WERI-Rb-1 (cell line): ENCODE measurements around the gene BHMT2.

Experiments
- DNase-seq: peaks from one replicate; pipeline ENCODE4 v3.0.0-alpha.2; 2020
- H3K27ac ChIP-seq: fragments of 250-450 bp; sonication (Bioruptor Pico); 2 replicates; pipeline ENCODE4 v1.5.1; 2020; ENCODE audit warnings: mild to moderate bottlenecking, moderate library complexity
- H3K27me3 ChIP-seq: fragments of 250-450 bp; sonication (Bioruptor Pico); 2 replicates; pipeline ENCODE4 v1.5.1; 2021; ENCODE audit warnings: mild to moderate bottlenecking, low read depth, moderate library complexity; ENCODE audit not compliant: insufficient read depth, severe bottlenecking
- H3K36me3 ChIP-seq: fragments of 250-450 bp; sonication (Bioruptor Pico); 2 replicates; pipeline ENCODE4 v1.5.1; 2020; ENCODE audit warnings: mild to moderate bottlenecking, moderate library complexity
- H3K4me3 ChIP-seq: 2 replicates; pipeline ENCODE4 v1.5.1; 2011; ENCODE audit warnings: low read depth, mild to moderate bottlenecking, control low read depth, low read length
- H3K9me3 ChIP-seq: fragments of 250-450 bp; sonication (Bioruptor Pico); 2 replicates; pipeline ENCODE4 v1.5.1; 2021; ENCODE audit warnings: mild to moderate bottlenecking, moderate library complexity; ENCODE audit not compliant: severe bottlenecking
- TF ChIP-seq, protein P1 (sequence below): IDR thresholded peaks from 2 replicates; pipeline ENCODE4 v1.5.1; 2011; ENCODE audit warnings: low read depth, mild to moderate bottlenecking, control low read depth, inconsistent platforms, low read length

Gene BHMT2

DNA sequence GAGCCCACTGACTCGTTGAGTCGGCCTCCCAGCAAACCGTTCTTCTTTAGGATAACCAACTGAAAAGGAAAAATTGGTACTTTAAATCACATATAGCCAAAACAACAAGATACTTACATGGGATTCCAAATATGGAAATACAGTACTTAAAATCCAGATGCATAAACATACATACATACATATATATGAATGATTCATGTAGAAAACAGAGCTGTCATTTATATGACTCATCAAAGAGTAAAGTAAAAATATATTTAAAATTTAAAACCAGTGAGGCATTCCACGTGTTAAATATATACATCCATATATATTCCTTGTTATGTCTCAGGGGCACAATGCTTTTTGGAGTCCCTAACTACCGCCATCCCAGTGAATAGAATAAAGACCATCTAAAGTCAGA lies 36.8 kb upstream of the BHMT2 start:
- peaks cover 4% of the 10 kb centered on the region for H3K9me3 ChIP-seq
- H3K36me3 ChIP-seq, result no peaks in the 10 kb centered on the region
- no peak overlapping the region for H3K4me3 ChIP-seq
- H3K27me3 ChIP-seq, result no peaks in the 10 kb centered on the region
- TF ChIP-seq, protein P1, sequence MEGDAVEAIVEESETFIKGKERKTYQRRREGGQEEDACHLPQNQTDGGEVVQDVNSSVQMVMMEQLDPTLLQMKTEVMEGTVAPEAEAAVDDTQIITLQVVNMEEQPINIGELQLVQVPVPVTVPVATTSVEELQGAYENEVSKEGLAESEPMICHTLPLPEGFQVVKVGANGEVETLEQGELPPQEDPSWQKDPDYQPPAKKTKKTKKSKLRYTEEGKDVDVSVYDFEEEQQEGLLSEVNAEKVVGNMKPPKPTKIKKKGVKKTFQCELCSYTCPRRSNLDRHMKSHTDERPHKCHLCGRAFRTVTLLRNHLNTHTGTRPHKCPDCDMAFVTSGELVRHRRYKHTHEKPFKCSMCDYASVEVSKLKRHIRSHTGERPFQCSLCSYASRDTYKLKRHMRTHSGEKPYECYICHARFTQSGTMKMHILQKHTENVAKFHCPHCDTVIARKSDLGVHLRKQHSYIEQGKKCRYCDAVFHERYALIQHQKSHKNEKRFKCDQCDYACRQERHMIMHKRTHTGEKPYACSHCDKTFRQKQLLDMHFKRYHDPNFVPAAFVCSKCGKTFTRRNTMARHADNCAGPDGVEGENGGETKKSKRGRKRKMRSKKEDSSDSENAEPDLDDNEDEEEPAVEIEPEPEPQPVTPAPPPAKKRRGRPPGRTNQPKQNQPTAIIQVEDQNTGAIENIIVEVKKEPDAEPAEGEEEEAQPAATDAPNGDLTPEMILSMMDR, result no peak
- no peak overlapping the region for H3K27ac ChIP-seq
- no peak for DNase-seq

DNA sequence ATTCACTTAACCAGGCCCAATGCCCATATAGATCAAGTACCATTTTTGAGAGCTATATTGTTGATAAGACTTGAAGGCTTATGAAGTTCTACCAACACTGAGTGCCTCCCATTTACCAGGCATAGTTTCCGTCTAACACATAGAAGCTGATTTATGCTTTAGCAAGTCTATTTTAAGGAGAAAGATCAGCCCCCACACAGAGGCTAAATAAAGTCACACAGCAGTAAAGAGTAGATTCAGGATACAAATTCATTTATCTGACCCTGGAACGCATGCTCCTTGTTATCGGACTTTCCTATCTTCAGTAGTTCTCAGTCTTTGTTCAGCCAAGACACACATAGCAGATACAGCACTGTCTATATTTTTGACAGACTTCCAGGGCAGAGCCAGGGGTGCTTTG lies 34.3 kb upstream of the BHMT2 start:
- DNase-seq, result no peak
- Histone ChIP-seq H3K27ac (no peak overlapping the region), H3K36me3 (no peaks in the 10 kb centered on the region), H3K9me3 (peaks cover 4% of the 10 kb centered on the region), H3K27me3 (no peaks in the 10 kb centered on the region), H3K4me3 (no peak overlapping the region)
- TF ChIP-seq, protein P1, result no peak

DNA sequence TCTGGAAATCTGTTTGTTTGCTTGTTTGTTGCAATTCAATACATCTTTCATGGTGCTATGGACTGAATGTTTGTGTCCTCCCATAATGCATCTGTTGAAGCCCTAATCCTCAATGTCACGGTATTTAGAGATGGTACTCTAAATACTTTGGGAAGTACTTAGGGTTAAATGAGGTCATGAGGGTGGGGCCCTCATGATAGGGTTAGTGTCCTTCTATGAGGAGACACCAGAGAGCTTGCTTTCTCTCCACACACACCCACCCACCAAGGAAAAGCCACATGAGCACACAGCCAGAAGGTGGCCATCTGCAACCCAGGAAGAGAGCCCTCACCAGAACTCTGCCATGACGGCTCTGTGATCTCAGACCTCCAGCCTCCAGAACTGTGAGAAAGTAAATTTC lies 32.8 kb upstream of the BHMT2 start:
- TF ChIP-seq, protein P1, result no peak
- DNase-seq, result no peak
- no peak overlapping the region for H3K4me3 ChIP-seq
- H3K9me3 ChIP-seq, result peaks cover 4% of the 10 kb centered on the region
- H3K36me3 ChIP-seq, result no peaks in the 10 kb centered on the region
- no peak overlapping the region for H3K27ac ChIP-seq
- H3K27me3 ChIP-seq, result no peaks in the 10 kb centered on the region

DNA sequence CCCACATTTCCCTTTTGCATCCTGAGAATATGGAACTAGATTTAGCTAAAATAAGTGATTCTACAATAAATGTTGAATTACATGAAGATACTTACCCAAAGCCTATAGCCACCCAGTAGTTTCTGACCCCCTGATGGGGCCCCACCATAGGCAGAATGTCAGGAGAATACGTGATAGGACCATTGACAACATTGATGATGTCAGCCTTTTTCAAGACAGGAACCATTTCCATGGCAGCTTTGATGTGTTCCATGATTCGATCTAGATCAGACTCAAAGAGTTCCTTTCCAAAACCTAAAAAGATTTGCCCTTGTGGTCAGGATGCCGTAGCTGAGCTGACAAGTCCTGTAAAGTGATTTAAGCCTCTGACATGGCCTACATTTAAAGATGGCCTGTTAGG lies 27.4 kb upstream of the BHMT2 start:
- no peak for DNase-seq
- no peak overlapping the region for H3K4me3 ChIP-seq
- H3K27me3 ChIP-seq, result no peaks in the 10 kb centered on the region
- TF ChIP-seq, protein P1, result no peak
- H3K27ac ChIP-seq, result no peak overlapping the region
- no peaks in the 10 kb centered on the region for H3K36me3 ChIP-seq
- H3K9me3 ChIP-seq, result no peaks in the 10 kb centered on the region

DNA sequence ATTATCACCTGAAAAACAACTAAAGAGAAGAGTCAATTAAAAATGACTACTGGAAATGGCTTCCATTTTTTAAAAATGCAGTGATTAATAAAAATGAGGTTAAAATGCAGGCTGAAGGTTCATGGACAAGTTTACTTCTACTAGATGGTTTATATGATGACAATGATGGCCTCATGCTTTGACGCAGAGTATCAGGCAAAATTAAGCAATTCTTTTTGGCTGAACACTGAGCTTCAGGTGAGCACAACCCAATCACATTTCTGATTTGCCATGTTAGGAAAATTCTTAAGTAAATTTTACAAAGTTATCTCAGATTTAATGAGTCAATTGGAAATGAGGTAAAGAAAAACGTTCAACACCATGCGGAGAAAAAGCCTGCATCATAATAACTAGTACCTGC lies 22.4 kb upstream of the BHMT2 start:
- no peak for DNase-seq
- Histone ChIP-seq H3K9me3 (no peaks in the 10 kb centered on the region), H3K4me3 (no peak overlapping the region), H3K36me3 (no peaks in the 10 kb centered on the region), H3K27me3 (no peaks in the 10 kb centered on the region), H3K27ac (no peak overlapping the region)
- TF ChIP-seq, protein P1, result no peak

DNA sequence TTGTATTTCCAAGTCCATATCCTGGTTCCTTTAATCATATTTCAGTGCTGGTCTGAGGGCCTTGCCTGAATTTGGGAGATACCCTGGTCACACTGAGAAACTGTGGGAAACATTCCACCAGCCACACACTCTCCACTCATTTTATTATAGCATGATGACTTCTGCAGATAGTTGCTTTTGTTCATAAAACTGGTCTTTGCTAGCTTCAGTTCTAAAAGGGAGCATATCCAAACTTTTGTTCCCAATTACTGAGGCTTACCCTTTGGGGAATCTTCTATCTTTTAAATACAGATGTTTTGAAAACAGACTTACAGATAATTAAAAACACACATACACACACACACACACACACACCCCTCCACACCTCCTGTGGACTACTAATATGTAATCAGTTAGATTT lies 21.1 kb upstream of the BHMT2 start:
- H3K27me3 ChIP-seq, result no peaks in the 10 kb centered on the region
- no peaks in the 10 kb centered on the region for H3K9me3 ChIP-seq
- H3K36me3 ChIP-seq, result no peaks in the 10 kb centered on the region
- no peak for DNase-seq
- no peak overlapping the region for H3K27ac ChIP-seq
- H3K4me3 ChIP-seq, result no peak overlapping the region
- TF ChIP-seq, protein P1, result no peak
